K562 (cell line): ENCODE measurements around the gene SMG1. TPM values are rescaled to one million over a fixed set of nuclear protein-coding genes. Genes with fewer than 3 reads are reported as not detected.

Source experiments
- ATAC-seq: fragments of 200-7000 bp; cut with Tn5 transposase; 3 replicates; pipeline ENCODE4 v1.9.1; 2020; ENCODE audit warnings: moderate library complexity
- BruUV-seq: library from RNA; stranded (reverse); fragments of 400-500 nt; replicated peaks from 2 replicates; lab custom pipeline; 2021; lab: Mats Ljungman, UMichigan
- CTCF ChIA-PET: fragments of 300-600 bp; formaldehyde crosslinking; extraction: SDS; loops from one replicate; lab custom pipeline; 2021; ENCODE audit warnings: low intra/inter-chr PET ratio; lab: Yijun Ruan, JAX
- POLR2A ChIA-PET: fragments of 300-600, 350-650 bp; sonication (Branson Sonifier 250); formaldehyde crosslinking; extraction: SDS; loops from one replicate; lab custom pipeline; 2021; ENCODE audit warnings: antibody characterized with exemption, inconsistent platforms; lab: Yijun Ruan, JAX
- DNase-seq, 4 experiments: peaks; one replicate each; pipeline versions ENCODE4 v3.0.0 to v3.0.0-alpha.2; 2011 to 2018; ENCODE audit warnings: low spot score in 3 of 4, mixed read lengths in 3 of 4; ENCODE audit errors: extremely low read depth in 1 of 4
- FAIRE-seq: peaks from 2 replicates; lab custom pipeline; 2011; peaks lifted over from hg19 to GRCh38; lab: Jason Lieb, UNC
- H2AFZ ChIP-seq: 2 replicates; pipeline ENCODE4 v1.6.0; 2011; ENCODE audit warnings: low read depth, low read length, control low read depth, inconsistent platforms
- H3K27ac ChIP-seq: fragments of 200-600 bp; 3 replicates; pipeline ENCODE4 v1.8.0; 2011; ENCODE audit warnings: low read depth, mild to moderate bottlenecking, control low read depth, inconsistent platforms, low read length, moderate library complexity, mixed read lengths; ENCODE audit errors: extremely low read depth
- H3K27me3 ChIP-seq, 2 experiments: fragments of 300-600 bp in 1 of 2; 2 replicates in 1 of 2; 3 replicates in 1 of 2; pipeline versions ENCODE4 v1.6.0 to v1.8.0; 2011; ENCODE audit warnings: inconsistent platforms in 2 of 2, low read length in 2 of 2, mild to moderate bottlenecking in 1 of 2, mixed read lengths in 1 of 2, moderate library complexity in 1 of 2; ENCODE audit not compliant: control insufficient read depth in 2 of 2, insufficient read depth in 2 of 2
- H3K36me3 ChIP-seq: fragments of 300-600 bp; 3 replicates; pipeline ENCODE4 v1.8.0; 2011; ENCODE audit warnings: mild to moderate bottlenecking, low read length, inconsistent platforms; ENCODE audit not compliant: control insufficient read depth, insufficient read depth
- H3K4me1 ChIP-seq, 2 experiments: fragments of 200-600 bp in 1 of 2; replicated peaks in 1 of 2; 2 replicates in 1 of 2; 3 replicates in 1 of 2; pipeline versions ENCODE4 v1.5.1 to v1.8.0; 2011; ENCODE audit warnings: inconsistent platforms in 2 of 2, low read length in 2 of 2, mild to moderate bottlenecking in 1 of 2, mixed read lengths in 1 of 2, moderate library complexity in 1 of 2; ENCODE audit not compliant: control insufficient read depth in 2 of 2, insufficient read depth in 2 of 2
- H3K4me2 ChIP-seq: 2 replicates; pipeline ENCODE4 v1.6.1; 2011; ENCODE audit warnings: low read length, control low read depth, inconsistent platforms, mixed read lengths; ENCODE audit not compliant: insufficient read depth
- H3K4me3 ChIP-seq: fragments of 200-600 bp; sonication (generic), shearing (Covaris generic); 2 replicates; pipeline ENCODE4 v1.5.1; 2016; ENCODE audit warnings: control low read depth, inconsistent platforms
- H3K79me2 ChIP-seq: fragments of 200-600 bp; 3 replicates; pipeline ENCODE4 v1.8.0; 2011; ENCODE audit warnings: low read length, inconsistent platforms; ENCODE audit not compliant: control insufficient read depth, insufficient read depth
- H3K9ac ChIP-seq, 2 experiments: 2 replicates each; pipeline versions ENCODE4 v1.6.0 to v1.6.1; 2011; ENCODE audit warnings: low read depth in 2 of 2, low read length in 2 of 2, control low read depth in 1 of 2, inconsistent platforms in 1 of 2, mild to moderate bottlenecking in 1 of 2, mixed read lengths in 1 of 2; ENCODE audit not compliant: insufficient read depth in 1 of 2
- H3K9me1 ChIP-seq: one replicate; pipeline ENCODE4 v1.6.0; 2011; ENCODE audit warnings: inconsistent platforms, mild to moderate bottlenecking, low read length, moderate library complexity; ENCODE audit not compliant: control insufficient read depth, insufficient read depth
- H3K9me3 ChIP-seq: replicated peaks from 2 replicates; pipeline ENCODE4 v1.5.1; 2011; ENCODE audit warnings: low read depth, low read length, inconsistent platforms; ENCODE audit not compliant: control insufficient read depth, insufficient read depth
- H4K20me1 ChIP-seq: replicated peaks from 2 replicates; pipeline ENCODE4 v1.6.1; 2011; ENCODE audit warnings: low read length, inconsistent platforms, mixed read lengths; ENCODE audit not compliant: control insufficient read depth, insufficient read depth
- ATF3 ChIP-seq, 2 experiments: fragments of 450-650 bp in 1 of 2; sonication (generic) in 1 of 2; formaldehyde crosslinking in 1 of 2; IDR thresholded peaks in 1 of 2; conservative IDR thresholded peaks in 1 of 2; 2 replicates each; pipeline versions ENCODE4 v1.6.1 to v1.8.1; 2016 to 2023; ENCODE audit warnings: mild to moderate bottlenecking in 2 of 2, moderate library complexity in 2 of 2, inconsistent platforms in 1 of 2, missing genetic modification reagents in 1 of 2
- LCOR ChIP-seq: sonication (generic); formaldehyde crosslinking; IDR thresholded peaks from 2 replicates; pipeline ENCODE4 v1.8.0; 2022; ENCODE audit warnings: mild to moderate bottlenecking, missing genetic modification reagents
- TAF15 ChIP-seq: fragments of 200-400 bp; formaldehyde crosslinking; IDR thresholded peaks from 2 replicates; pipeline ENCODE4 v1.6.1; 2017; ENCODE audit warnings: mild to moderate bottlenecking, low read depth, low read length, moderate library complexity
- ZNF609 ChIP-seq: sonication (generic); formaldehyde crosslinking; IDR thresholded peaks from 2 replicates; pipeline ENCODE4 v1.8.1; 2023; ENCODE audit warnings: missing genetic modification reagents, mild to moderate bottlenecking, borderline replicate concordance
- ZNF696 ChIP-seq: fragments of 250-450 bp; sonication (Bioruptor Pico); conservative IDR thresholded peaks from 2 replicates; pipeline ENCODE4 v1.4.0; 2020; ENCODE audit warnings: mild to moderate bottlenecking, moderate library complexity
- WGBS: fragments of 100-300 bp; shearing (Covaris generic); methylation state at CpG from one replicate; pipeline ENCODE4 v1.1.6; 2016; ENCODE audit warnings: low coverage, mixed read lengths; ENCODE audit not compliant: insufficient coverage; ENCODE audit errors: missing lambda C conversion rate; 5-methylcytosine and 5-hydroxymethylcytosine counted together
- in situ Hi-C: fragments of 300-500 bp; cut with MboI; formaldehyde crosslinking; loops from 4 replicates; pipeline ENCODE4 v1.15.0; 2018; ENCODE audit warnings: inconsistent platforms, mixed read lengths
- intact Hi-C: fragments of 100-400 bp; cut with micrococcal nuclease; formaldehyde crosslinking; loops from 2 replicates; pipeline ENCODE4 v1.14.2; 2022
- polyA plus RNA-seq, 8 experiments: library from polyadenylated mRNA; depleted of rRNA in 4 of 8; stranded (reverse) in 5 of 8; unstranded in 3 of 8; fragments of >200 nt; fragmentation: Nextera tagmentation in 2 of 8; fragmentation: Illumina TruSeq in 1 of 8; extraction: Ambion mirVana in 2 of 8; extraction: Trizol in 1 of 8; gene quantifications; 2 replicates each; pipeline versions ENCODE4 v1.2.1 to v1.2.3, GENCODE V29; 2011 to 2014; ENCODE audit warnings: inconsistent platforms in 1 of 8, missing spikeins in 1 of 8
- total RNA-seq, 7 experiments: library from RNA; depleted of rRNA in 6 of 7; stranded (reverse); fragments of >200 nt in 6 of 7; fragmentation: Illumina TruSeq in 2 of 7; extraction: Trizol in 2 of 7; gene quantifications; 2 replicates each; pipeline versions ENCODE4 v1.2.1 to v1.2.3, GENCODE V29; 2011 to 2021; ENCODE audit warnings: low replicate concordance in 1 of 7

SMG1 gene
- total and polyA plus RNA-seq, 9 of the 15 experiments (the other 6 are each of a cell fraction or from before 2014, with no cell fraction given) = 3.4 to 54.8 (median 32.0) TPM

- Histone ChIP-seq H3K79me2 (peaks cover 64% of the 10 kb centered on the region), H2AFZ (no peak overlapping the region), H3K36me3 (peaks cover 87% of the 10 kb centered on the region), H3K9me1 (no peaks in the 10 kb centered on the region), H3K4me3 (peak overlapping the region; percentile 99), H3K4me2 (peak overlapping the region; percentile 99), H3K27me3 (no peaks in the 10 kb centered on the region), H3K27ac (peak overlapping the region; percentile 89), H4K20me1 (peaks cover 58% of the 10 kb centered on the region), H3K9ac (peak overlapping the region; percentile 99 to 100), H3K9me3 (no peaks in the 10 kb centered on the region), H3K4me1 (peaks cover 14% of the 10 kb centered on the region in 2 experiments; a peak in 4 of 5 replicates)
- POLR2A ChIA-PET = interaction anchor here (0.8 to 11.9 kb wide), 9 partner anchors 14 to 305 kb away, joined by 3 to 342 read pairs (median 4); partner anchors contain the start of genes ARL6IP1 and SMG1
- BruUV-seq = TSS peak; percentile 49
- under 1% methylated on average over 19 of the region's 20 CpGs for WGBS
- ATAC-seq (no peak), FAIRE-seq (no peak), DNase-seq (no peak)
- intact Hi-C loops (no loop called here), in situ Hi-C loops (no loop called here)
- CTCF ChIA-PET = no interaction called here
- no peak for TF ChIP-seq ATF3 (IDR thresholded peaks at IDR 0.05)
- TF ChIP-seq ATF3 (CRISPR knock-in tag; conservative IDR thresholded peaks at IDR 0.05) = 0 out of 2 replicates have a peak, but pooled peaks have one; percentile 66
- TF ChIP-seq ZNF609 (CRISPR knock-in tag) = 0 out of 2 replicates have a peak, but pooled peaks have one; percentile 56
- TF ChIP-seq LCOR (CRISPR knock-in tag) = 0 out of 2 replicates have a peak, but pooled peaks have one; percentile 5
- no peak for TF ChIP-seq TAF15
- TF ChIP-seq ZNF696 (CRISPR knock-in tag) = no peak
These were observed 137.2 kb downstream of the SMG1 start for GRCh38 chr16:18788828-18789514.
